DMS153 treated with DMSO at 0.1 percent for 48 hours (cell line): ENCODE data around the gene POLE.

Experiments
- DNase-seq: peaks from one replicate; lab custom pipeline; 2025; ENCODE audit not compliant: unreplicated experiment; lab: John Stamatoyannopoulos, UW

Gene POLE

DNA sequence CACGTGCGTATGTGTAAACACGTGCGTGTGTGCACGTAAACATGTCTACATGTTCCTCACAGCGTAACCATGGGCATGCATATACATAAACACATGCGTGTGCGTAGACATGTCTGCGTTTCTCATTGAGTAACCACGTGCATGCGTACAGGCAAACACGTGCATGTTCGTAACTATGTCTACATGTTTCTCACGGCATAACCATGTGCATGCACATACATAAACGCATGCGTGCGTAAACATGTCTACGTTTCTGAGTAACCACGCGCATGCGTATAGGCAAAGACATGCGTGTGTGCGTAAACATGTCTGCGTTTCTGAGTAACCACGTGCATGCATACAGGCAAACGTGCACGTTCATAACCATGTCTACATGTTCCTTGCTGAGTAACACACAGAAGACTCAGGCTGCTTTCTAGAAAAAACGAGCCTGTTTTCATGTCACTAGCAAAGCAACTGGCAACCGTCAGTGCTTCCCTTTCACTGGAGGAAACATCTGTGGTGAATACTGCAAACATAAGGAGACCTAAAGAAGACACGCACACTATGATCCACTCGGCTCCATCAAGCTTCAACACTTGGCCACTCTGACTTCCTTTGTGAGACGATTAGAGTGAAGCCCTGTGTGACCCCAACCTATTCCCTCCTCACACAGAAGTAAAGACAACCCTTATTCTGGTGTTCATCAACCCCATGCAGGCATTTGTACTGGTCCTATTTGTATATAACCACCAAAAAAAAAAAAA is 28.8 kb downstream of the POLE start:
- no peak for DNase-seq

DNA sequence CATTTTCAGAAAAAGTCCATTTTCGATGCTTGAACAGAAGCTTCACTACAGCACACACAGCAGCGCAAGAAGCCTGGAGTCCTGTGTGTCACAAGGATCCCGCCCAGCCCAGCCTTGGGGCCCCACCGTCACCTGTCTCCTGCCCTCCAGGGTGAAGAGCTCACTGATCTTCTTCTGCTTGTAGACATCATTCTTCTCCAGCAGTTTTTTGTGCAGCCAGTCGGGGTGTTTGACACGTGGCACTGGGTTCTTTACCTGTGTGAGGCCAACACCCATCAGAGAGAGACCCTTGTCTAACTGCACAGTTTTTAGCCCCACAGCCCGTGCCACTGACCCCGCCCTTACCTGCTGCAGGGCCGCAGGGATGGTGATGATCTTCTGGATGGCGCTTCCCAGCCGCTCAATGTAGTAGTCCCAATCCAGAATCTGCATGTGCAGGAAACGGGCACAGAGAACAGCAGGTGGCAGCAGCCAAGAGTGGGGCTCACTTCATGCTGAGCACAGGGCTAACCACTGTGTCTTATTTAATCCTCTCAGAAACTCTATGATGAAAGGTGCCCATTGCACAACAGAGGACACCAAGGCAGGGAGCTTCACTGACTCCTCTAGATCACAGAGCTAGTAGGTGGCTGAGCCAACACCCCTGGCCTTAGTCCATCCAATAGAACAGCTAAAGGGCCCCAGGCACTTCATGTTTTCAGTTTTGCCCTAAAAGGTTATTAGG is 30.0 kb downstream of the POLE start:
- DNase-seq: no peak

DNA sequence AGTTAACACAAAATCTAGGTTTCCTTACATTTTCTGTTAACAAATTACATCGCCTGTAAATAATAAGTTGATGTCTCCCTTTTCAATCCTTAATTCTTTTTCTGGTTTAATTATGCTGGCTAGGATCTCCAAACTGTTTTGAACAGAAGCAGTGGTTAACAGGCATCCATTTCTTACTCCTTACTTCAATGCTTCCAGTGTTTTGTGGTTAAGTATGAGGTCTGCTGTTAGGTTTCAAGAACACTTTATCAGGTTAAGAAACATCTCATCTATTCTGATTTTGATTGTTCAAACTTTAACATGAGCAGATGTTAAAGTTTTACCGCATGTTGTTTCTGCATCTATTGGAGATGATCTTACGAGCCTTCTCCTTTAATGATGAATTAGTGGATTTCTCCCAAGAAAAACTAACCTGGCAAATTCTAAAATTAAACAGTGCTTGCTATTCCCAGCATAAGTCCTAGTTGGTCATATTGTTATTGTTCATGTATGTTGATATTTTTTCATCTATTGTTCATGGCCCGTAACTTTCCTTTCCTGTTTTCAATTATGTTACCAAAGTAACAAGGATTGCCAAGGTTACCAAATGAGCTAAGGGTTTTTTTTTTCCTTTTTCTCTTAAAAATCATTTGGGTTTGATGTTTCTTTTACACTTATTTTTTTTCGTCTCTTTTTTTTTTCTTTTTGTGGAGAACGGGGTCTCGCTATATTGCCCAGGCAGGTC is 33.4 kb downstream of the POLE start:
- no peak for DNase-seq

GRCh38 chr12:132651444-132652100 is 35.6 kb downstream of the POLE start:
- DNase-seq: peak; percentile 99

GRCh38 chr12:132649226-132649945 is 37.8 kb downstream of the POLE start:
- no peak for DNase-seq

- no peak for DNase-seq
These were observed 38.4 kb downstream of the POLE start for GRCh38 chr12:132648616-132649225.

DNA sequence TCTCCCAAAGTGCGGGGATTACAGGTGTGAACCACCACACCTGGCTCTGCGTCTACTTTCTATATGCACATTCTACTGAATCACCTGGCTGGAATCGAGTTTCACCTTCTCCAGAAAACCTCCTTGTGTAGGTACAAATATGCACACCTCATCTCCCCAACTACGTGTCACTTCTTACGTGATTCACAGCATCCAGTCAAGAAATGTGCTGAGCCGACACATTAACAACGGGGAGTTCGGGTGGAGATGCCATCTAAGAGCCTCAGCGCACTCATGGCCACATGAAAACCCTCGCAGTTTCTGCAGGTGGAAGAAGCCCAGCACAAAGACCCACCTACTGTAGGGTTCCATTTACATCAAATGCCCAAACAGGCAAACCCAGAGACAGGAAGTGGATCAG is 39.3 kb downstream of the POLE start:
- DNase-seq: no peak

- no peak for DNase-seq
These were observed 40.3 kb downstream of the POLE start for GRCh38 chr12:132646850-132647249.

GRCh38 chr12:132642846-132643835 is 44.0 kb downstream of the POLE start:
- DNase-seq: no peak

- no peak for DNase-seq
These were observed 45.1 kb downstream of the POLE start for GRCh38 chr12:132641811-132642650.

- no peak for DNase-seq
These were observed 46.2 kb downstream of the POLE start for GRCh38 chr12:132640936-132641335.

DNA sequence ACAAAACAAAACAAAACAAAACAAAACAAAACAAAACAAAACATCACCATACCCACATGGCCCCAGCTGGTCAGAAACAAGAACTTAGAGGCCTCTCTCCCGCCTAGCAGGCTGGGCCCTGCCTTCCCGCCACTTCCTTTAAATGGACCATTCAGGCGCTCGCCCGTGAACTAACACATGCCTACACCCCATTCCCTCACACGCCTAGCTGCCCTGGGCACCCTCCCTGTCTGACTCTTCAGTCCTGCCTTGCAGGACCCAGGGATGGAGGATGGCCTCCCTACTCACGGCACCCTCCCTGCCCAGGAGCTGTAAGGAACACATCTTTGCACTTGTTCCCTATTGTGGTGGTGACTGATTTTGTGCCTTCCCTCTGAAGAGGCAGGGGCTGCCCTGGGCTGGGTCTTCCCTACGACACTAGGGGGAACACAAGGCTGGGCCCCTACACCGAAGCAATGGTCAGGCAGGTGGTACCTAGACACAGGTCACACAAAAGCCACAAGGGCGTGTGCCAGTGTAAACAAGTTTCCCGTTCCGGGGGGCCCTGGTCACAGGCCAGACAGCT is 47.1 kb downstream of the POLE start:
- DNase-seq: no peak

GRCh38 chr12:132638541-132639408 is 48.4 kb downstream of the POLE start:
- DNase-seq: peak; percentile 5

DNA sequence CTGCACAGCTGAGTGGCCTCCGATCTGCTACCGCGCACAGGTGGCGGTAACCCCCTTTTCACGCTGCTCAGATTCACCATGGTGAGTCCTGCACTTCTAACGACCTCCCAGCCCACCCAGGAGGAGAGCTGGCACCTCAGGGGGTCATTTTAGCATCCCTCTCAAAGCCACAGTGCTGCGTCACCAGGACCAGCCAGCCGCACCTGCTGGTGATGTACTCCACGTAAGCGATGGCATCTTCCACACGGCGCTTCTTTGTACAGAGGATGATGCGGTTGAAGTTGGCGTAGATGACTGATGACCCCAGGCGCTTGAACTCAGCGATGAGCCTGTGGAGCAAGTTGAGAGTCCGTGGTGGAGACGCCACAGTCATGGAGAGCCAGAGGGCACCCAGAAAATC is 49.3 kb downstream of the POLE start:
- no peak for DNase-seq

GRCh38 chr12:132635076-132635955 is 51.8 kb downstream of the POLE start:
- DNase-seq: no peak

DNA sequence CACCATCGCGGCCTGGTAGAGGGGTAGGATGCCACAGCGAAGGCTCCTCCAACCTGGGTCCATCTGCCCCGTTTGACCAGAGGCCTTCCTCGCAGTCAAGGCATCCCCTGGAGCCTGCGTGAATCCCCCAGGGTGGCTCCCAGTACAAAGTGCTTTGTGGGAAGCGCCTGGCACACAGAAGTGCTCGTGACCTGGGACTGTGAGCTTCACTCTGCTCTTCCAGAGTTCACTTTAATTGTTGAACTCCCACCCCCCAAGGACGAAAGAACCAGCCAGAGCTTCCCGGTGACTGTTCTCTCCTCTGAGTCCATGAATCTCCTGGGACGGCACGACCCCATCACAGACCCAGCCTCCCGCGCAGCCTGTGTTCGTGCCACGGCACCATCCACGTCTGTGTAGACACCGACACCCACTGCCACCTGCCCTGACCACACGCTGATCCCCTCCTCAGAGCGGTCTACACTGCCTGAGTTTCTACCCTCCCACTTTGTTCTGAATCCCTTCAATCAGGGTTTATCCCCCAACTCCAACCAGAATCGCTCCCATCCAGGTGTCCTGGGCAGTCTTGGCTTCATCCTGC is 52.6 kb downstream of the POLE start:
- DNase-seq: no peak
